Endothelial cell (in vitro differentiated cells): Measurements from ENCODE around the gene ITPRID2. TPM values are rescaled to one million over a fixed set of nuclear protein-coding genes. Genes with fewer than 3 reads are reported as not detected.

ENCODE experiments used
- DNase-seq: peaks from one replicate; pipeline ENCODE4 v3.0.0; 2021; ENCODE audit warnings: low spot score
- H3K27ac Mint-ChIP-seq: one replicate; pipeline ENCODE4 v1.8.0; 2021; ENCODE audit warnings: mixed read lengths, inconsistent platforms; ENCODE audit not compliant: unreplicated experiment
- H3K27me3 Mint-ChIP-seq: one replicate; pipeline ENCODE4 v1.8.0; 2021; ENCODE audit warnings: mild to moderate bottlenecking, moderate library complexity, mixed read lengths, inconsistent platforms; ENCODE audit not compliant: unreplicated experiment
- H3K36me3 Mint-ChIP-seq: one replicate; pipeline ENCODE4 v1.8.0; 2021; ENCODE audit warnings: mild to moderate bottlenecking, low read depth, mixed read lengths, inconsistent platforms; ENCODE audit not compliant: unreplicated experiment
- H3K4me1 Mint-ChIP-seq: one replicate; pipeline ENCODE4 v1.8.0; 2021; ENCODE audit warnings: mild to moderate bottlenecking, mixed read lengths, inconsistent platforms; ENCODE audit not compliant: unreplicated experiment
- H3K4me3 Mint-ChIP-seq: one replicate; pipeline ENCODE4 v1.8.0; 2021; ENCODE audit warnings: mild to moderate bottlenecking, mixed read lengths, inconsistent platforms; ENCODE audit not compliant: unreplicated experiment
- H3K9me3 Mint-ChIP-seq: one replicate; pipeline ENCODE4 v1.8.0; 2021; ENCODE audit warnings: mixed read lengths, inconsistent platforms; ENCODE audit not compliant: unreplicated experiment
- CTCF ChIP-seq: fragments of 200-600 bp; sonication (generic); IDR thresholded peaks from one replicate; pipeline ENCODE4 v1.5.0; 2021; ENCODE audit warnings: antibody characterized with exemption; ENCODE audit not compliant: unreplicated experiment
- total RNA-seq: library from RNA; stranded (reverse); fragmentation: NEBNext Ultra II Directional; extraction: Animal tissue kit (Norgen Biotek cat#: 25700); gene quantifications from one replicate; pipeline ENCODE4 v1.2.1, GENCODE V29; 2021; ENCODE audit not compliant: unreplicated experiment

The ITPRID2 gene
- total RNA-seq, 1 donor from 2014 or later, result 76.6 TPM

GRCh38 chr2:181892799-181893435, 1.4 kb downstream of the ITPRID2 start:
- Mint-ChIP-seq H3K27ac (peak overlapping the region; percentile 98), H3K4me3 (peak overlapping the region; percentile 99), H3K9me3 (no peaks in the 10 kb centered on the region), H3K4me1 (peaks cover 29% of the 10 kb centered on the region), H3K27me3 (peaks cover 7% of the 10 kb centered on the region), H3K36me3 (peaks cover 4% of the 10 kb centered on the region)
- TF ChIP-seq CTCF, result no peak
- no peak for DNase-seq

GRCh38 chr2:181894381-181894780, 2.9 kb downstream of the ITPRID2 start:
- H3K4me1 Mint-ChIP-seq, result peaks cover 31% of the 10 kb centered on the region
- TF ChIP-seq CTCF, result no peak
- peaks cover 10% of the 10 kb centered on the region for H3K36me3 Mint-ChIP-seq
- no peak overlapping the region for H3K27ac Mint-ChIP-seq
- H3K27me3 Mint-ChIP-seq, result peaks cover 7% of the 10 kb centered on the region
- DNase-seq, result no peak
- H3K4me3 Mint-ChIP-seq, result peak overlapping the region; percentile 68
- H3K9me3 Mint-ChIP-seq, result no peaks in the 10 kb centered on the region

GRCh38 chr2:181895818-181896217, 4.3 kb downstream of the ITPRID2 start:
- Mint-ChIP-seq H3K27ac (no peak overlapping the region), H3K4me1 (peaks cover 38% of the 10 kb centered on the region), H3K4me3 (no peak overlapping the region), H3K27me3 (peaks cover 6% of the 10 kb centered on the region), H3K36me3 (peaks cover 23% of the 10 kb centered on the region), H3K9me3 (no peaks in the 10 kb centered on the region)
- TF ChIP-seq CTCF, result no peak
- no peak for DNase-seq

DNA sequence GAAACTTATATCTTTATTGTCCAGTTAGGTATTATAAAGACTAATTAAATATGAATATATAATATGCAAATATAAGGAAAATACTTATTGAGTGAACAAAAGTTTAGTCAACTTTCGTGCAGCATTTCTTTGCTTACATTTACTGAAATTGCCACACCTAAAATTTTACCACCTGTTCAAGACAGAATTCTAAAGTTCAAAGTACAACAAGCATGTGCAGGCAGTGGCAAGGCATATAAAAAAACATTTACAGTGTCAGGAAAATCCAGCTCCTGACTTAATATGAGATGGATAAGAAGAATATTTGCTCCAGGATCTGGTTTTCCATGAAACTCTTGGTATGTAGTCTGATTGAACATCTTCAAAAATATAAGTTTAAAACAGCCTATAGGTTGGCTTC, 4.8 kb downstream of the ITPRID2 start:
- no peak for TF ChIP-seq CTCF

DNA sequence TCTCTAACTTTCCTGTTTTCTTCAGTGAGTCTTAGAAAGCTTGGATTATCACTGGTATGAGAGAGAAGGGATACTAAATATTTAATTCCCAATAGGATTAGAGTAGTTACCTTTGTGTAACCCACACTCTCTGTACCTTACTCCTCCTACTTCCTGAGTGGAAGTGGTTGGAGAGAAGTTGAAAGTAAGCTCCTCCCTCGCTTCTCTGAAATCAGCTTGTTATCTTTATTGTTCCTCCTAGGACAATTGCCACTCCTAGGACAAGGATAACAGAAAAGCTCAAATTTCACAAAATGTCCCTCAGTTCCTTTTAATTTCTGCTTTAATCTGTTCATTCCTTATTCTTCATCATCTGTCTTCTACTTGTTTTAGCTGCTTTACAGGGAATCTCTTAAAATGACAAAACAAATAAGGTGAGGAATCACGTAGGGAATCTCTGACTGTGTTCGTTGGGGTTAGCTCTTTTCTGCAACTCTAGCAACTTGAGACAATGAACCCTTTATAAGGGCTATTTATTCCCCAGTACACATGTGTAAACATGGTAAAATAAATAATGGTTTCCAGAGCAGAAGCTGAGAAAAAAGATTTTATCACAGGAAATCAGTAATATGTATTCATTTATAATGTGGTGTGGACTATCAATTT, 8.6 kb downstream of the ITPRID2 start:
- Mint-ChIP-seq H3K4me3 (no peak overlapping the region), H3K27me3 (no peaks in the 10 kb centered on the region)

More for the DNA sequence above, 4.8 kb downstream of the ITPRID2 start:
- H3K36me3 Mint-ChIP-seq, result peaks cover 23% of the 10 kb centered on the region
- peaks cover 3% of the 10 kb centered on the region for H3K27me3 Mint-ChIP-seq
- peaks cover 34% of the 10 kb centered on the region for H3K4me1 Mint-ChIP-seq
- no peak overlapping the region for H3K4me3 Mint-ChIP-seq
- H3K9me3 Mint-ChIP-seq, result no peaks in the 10 kb centered on the region
- DNase-seq, result no peak
- H3K27ac Mint-ChIP-seq, result no peak overlapping the region

More for the DNA sequence above, 8.6 kb downstream of the ITPRID2 start:
- H3K36me3 Mint-ChIP-seq, result peaks cover 20% of the 10 kb centered on the region
- no peak overlapping the region for H3K27ac Mint-ChIP-seq
- no peak for DNase-seq
- no peaks in the 10 kb centered on the region for H3K9me3 Mint-ChIP-seq
- TF ChIP-seq CTCF, result no peak
- H3K4me1 Mint-ChIP-seq, result peaks cover 24% of the 10 kb centered on the region
